ES-I3 (cell line): ENCODE results near the gene ACAD11.
"Not testable (repeated sequence)": the region's sequence is repeated elsewhere in the genome, so short reads cannot be mapped to it uniquely, and the experiment has no call there.

Source experiments
- H3K36me3 ChIP-seq: 2 replicates; pipeline ENCODE4 v1.6.1; 2013; ENCODE audit warnings: mild to moderate bottlenecking, low read length, control low read depth, moderate library complexity; ENCODE audit not compliant: insufficient read depth
- H3K4me1 ChIP-seq: 2 replicates; pipeline ENCODE4 v1.6.1; 2013; ENCODE audit warnings: mild to moderate bottlenecking, control low read depth, low read length; ENCODE audit not compliant: insufficient read depth
- H3K9ac ChIP-seq: 2 replicates; pipeline ENCODE4 v1.6.1; 2013; ENCODE audit warnings: low read depth, mild to moderate bottlenecking, low read length, moderate library complexity
- H3K9me3 ChIP-seq: 2 replicates; pipeline ENCODE4 v1.6.1; 2013; ENCODE audit warnings: mild to moderate bottlenecking, low read length, moderate library complexity; ENCODE audit not compliant: control insufficient read depth, insufficient read depth

The ACAD11 gene

GRCh38 chr3:132659000-132659364 is 627 bp downstream of the ACAD11 start:
- Histone ChIP-seq H3K9ac (peak overlapping the region; percentile 97), H3K36me3 (no peaks in the 10 kb centered on the region), H3K4me1 (no peaks in the 10 kb centered on the region), H3K9me3 (no peaks in the 10 kb centered on the region)

GRCh38 chr3:132657869-132658747 is 1.5 kb downstream of the ACAD11 start:
- no peaks in the 10 kb centered on the region for H3K9me3 ChIP-seq
- peak overlapping the region; percentile 97 for H3K9ac ChIP-seq
- no peaks in the 10 kb centered on the region for H3K4me1 ChIP-seq
- no peaks in the 10 kb centered on the region for H3K36me3 ChIP-seq

DNA sequence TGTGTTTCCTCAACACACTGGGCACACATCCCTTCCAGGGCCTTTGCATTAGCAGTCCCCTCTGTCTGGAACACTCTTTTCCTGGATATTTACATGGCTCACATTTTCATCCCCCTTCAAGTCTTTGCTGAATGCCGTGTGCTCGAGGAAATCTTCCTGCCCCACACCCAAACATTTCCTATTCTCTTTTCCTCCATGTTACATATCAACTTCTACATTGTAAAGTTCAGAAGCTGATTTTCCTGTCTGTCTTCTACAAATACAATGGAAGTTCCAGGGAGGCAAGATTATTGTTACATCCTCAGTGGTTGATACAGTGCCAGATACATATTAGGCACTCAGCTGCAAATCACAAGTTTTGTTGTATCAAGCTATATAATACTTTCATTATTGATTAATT is 4.1 kb downstream of the ACAD11 start:
- no peaks in the 10 kb centered on the region for H3K36me3 ChIP-seq
- H3K9ac ChIP-seq, result no peak overlapping the region
- no peaks in the 10 kb centered on the region for H3K9me3 ChIP-seq
- H3K4me1 ChIP-seq, result no peaks in the 10 kb centered on the region

DNA sequence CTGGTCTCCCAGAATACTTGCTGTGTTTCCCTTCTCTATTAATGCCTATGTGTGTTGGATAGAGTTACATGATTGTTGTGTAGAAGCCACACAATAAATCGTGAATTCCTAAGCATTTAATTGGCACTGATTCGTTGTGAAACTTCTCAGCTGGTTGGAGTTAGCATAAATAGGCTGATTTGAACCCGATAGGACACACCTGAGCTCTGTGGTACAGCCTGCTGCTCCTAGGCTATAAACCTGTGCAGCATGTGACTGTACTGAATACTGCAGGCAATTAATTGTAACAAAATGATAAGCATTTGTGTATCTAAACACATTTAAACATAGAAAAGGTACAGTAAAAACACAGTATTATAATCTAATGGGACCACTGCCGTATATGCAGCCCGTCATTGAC is 4.9 kb downstream of the ACAD11 start:
- H3K9me3 ChIP-seq, result no peaks in the 10 kb centered on the region
- H3K4me1 ChIP-seq, result no peaks in the 10 kb centered on the region
- H3K36me3 ChIP-seq, result no peaks in the 10 kb centered on the region
- no peak overlapping the region for H3K9ac ChIP-seq

GRCh38 chr3:132654190-132654589 is 5.4 kb downstream of the ACAD11 start:
- Histone ChIP-seq H3K9me3 (no peaks in the 10 kb centered on the region), H3K36me3 (no peaks in the 10 kb centered on the region), H3K9ac (no peak overlapping the region), H3K4me1 (no peaks in the 10 kb centered on the region)

GRCh38 chr3:132652640-132653270 is 6.9 kb downstream of the ACAD11 start:
- Histone ChIP-seq H3K9ac (no peak overlapping the region), H3K4me1 (no peaks in the 10 kb centered on the region)

GRCh38 chr3:132650153-132650552 is 9.5 kb downstream of the ACAD11 start:
- Histone ChIP-seq H3K9ac (no peak overlapping the region), H3K36me3 (no peaks in the 10 kb centered on the region), H3K4me1 (no peaks in the 10 kb centered on the region), H3K9me3 (no peaks in the 10 kb centered on the region)

More at GRCh38 chr3:132652640-132653270, 6.9 kb downstream of the ACAD11 start:
- H3K9me3 ChIP-seq, result no peaks in the 10 kb centered on the region
- H3K36me3 ChIP-seq, result no peaks in the 10 kb centered on the region

GRCh38 chr3:132645058-132645457 is 14.6 kb downstream of the ACAD11 start:
- H3K9ac ChIP-seq, result no peak overlapping the region
- no peaks in the 10 kb centered on the region for H3K36me3 ChIP-seq
- H3K4me1 ChIP-seq, result no peaks in the 10 kb centered on the region

GRCh38 chr3:132643366-132643765 is 16.2 kb downstream of the ACAD11 start:
- no peaks in the 10 kb centered on the region for H3K4me1 ChIP-seq
- H3K9ac ChIP-seq, result no peak overlapping the region
- no peaks in the 10 kb centered on the region for H3K9me3 ChIP-seq
- no peaks in the 10 kb centered on the region for H3K36me3 ChIP-seq

More at GRCh38 chr3:132645058-132645457, 14.6 kb downstream of the ACAD11 start:
- H3K9me3 ChIP-seq, result no peaks in the 10 kb centered on the region

- no peaks in the 10 kb centered on the region for H3K4me1 ChIP-seq
- H3K9ac ChIP-seq, result no peak overlapping the region
- no peaks in the 10 kb centered on the region for H3K36me3 ChIP-seq
Observed at GRCh38 chr3:132642539-132642847, 17.1 kb downstream of the ACAD11 start.

DNA sequence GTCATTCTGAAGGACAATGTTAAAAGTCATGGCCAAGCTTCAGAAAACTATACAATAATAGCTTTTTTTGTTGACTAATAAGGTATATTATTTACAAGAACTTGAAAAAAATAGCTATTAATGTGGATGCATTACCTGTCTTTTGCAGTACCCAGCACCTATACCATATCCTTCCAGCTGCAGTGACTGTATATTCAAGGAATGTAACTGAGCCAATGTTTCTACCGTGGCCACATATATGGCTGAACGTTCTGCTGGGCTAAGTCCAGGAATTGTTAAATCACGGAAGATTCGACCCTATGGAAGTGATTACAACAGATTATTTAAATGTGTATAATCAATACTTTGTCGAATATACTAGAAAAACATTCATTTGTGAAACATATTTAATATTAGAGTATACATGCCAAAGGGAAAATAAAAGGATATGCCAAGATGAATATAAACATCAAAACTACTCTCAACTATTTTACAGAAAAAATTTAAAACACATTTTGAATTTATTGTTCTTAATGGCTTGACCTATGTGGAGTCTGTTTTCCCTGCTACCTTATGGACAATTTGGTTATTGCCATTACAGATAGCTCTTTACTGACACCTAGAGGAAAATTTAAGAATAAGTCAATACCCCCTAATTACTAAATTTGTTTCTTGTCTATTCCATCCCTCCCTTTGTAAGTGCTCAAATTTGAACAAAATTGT is 17.6 kb downstream of the ACAD11 start:
- H3K4me1 ChIP-seq, result no peaks in the 10 kb centered on the region
- H3K9me3 ChIP-seq, result no peaks in the 10 kb centered on the region
- H3K36me3 ChIP-seq, result no peaks in the 10 kb centered on the region
- H3K9ac ChIP-seq, result no peak overlapping the region

More at GRCh38 chr3:132642539-132642847, 17.1 kb downstream of the ACAD11 start:
- no peaks in the 10 kb centered on the region for H3K9me3 ChIP-seq

GRCh38 chr3:132641427-132641826 is 18.2 kb downstream of the ACAD11 start:
- not testable (repeated sequence) for H3K9me3 ChIP-seq, H3K4me1 ChIP-seq, H3K9ac ChIP-seq, H3K36me3 ChIP-seq

DNA sequence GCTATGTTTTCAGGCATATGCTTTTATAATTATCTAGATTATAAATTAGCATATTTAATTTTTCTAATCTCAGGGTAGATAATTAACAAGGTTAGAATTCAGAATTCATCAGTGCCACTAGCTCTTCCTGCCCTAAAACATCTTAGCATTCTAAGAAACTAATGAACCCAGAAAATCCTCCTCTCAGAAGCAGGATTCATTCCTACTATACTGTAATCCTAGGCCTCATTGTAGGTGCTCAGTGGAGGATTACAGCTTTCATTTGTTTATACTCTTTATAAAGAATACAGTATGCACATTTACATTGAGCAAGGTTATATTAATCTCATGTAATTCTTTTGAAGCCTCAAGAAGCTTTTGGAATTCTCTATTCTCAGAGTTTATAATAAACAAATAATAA is 20.9 kb downstream of the ACAD11 start:
- H3K4me1 ChIP-seq, result no peaks in the 10 kb centered on the region
- no peaks in the 10 kb centered on the region for H3K36me3 ChIP-seq
- no peaks in the 10 kb centered on the region for H3K9me3 ChIP-seq
- H3K9ac ChIP-seq, result no peak overlapping the region

GRCh38 chr3:132637590-132637989 is 22.0 kb downstream of the ACAD11 start:
- Histone ChIP-seq H3K4me1 (no peaks in the 10 kb centered on the region), H3K9me3 (no peaks in the 10 kb centered on the region), H3K9ac (no peak overlapping the region), H3K36me3 (no peaks in the 10 kb centered on the region)

GRCh38 chr3:132635052-132635451 is 24.6 kb downstream of the ACAD11 start:
- H3K9ac ChIP-seq, result no peak overlapping the region
- H3K9me3 ChIP-seq, result no peaks in the 10 kb centered on the region
- no peaks in the 10 kb centered on the region for H3K4me1 ChIP-seq
- H3K36me3 ChIP-seq, result no peaks in the 10 kb centered on the region
